Small intestine (tissue), 7 donors: ENCODE results near the gene ATP1A2. TPM values are rescaled to one million over a fixed set of nuclear protein-coding genes. Genes with fewer than 3 reads are reported as not detected.

ENCODE experiments used
- DNase-seq, 2 donors: peaks; one replicate each; pipeline versions ENCODE4 v3.0.0 to v3.0.0-alpha.2; 2013
- FAIRE-seq: peaks from 2 replicates; lab custom pipeline; 2012; peaks lifted over from hg19 to GRCh38; lab: Jason Lieb, UNC
- H3K27ac ChIP-seq, 3 donors: one replicate each; pipeline ENCODE4 v1.5.1; 2013; ENCODE audit warnings: low read length in 2 of 3, mild to moderate bottlenecking in 2 of 3, control low read depth in 1 of 3, inconsistent platforms in 1 of 3, low read depth in 1 of 3, moderate library complexity in 1 of 3
- H3K27me3 ChIP-seq, 3 donors: one replicate each; pipeline ENCODE4 v1.6.1; 2013; ENCODE audit warnings: low read length in 3 of 3, inconsistent platforms in 1 of 3; ENCODE audit not compliant: control insufficient read depth in 3 of 3, insufficient read depth in 3 of 3
- H3K36me3 ChIP-seq, 3 donors: one replicate each; pipeline ENCODE4 v1.6.1; 2013; ENCODE audit warnings: low read length in 3 of 3, inconsistent platforms in 1 of 3, low read depth in 1 of 3, mild to moderate bottlenecking in 1 of 3, moderate library complexity in 1 of 3; ENCODE audit not compliant: control insufficient read depth in 3 of 3, insufficient read depth in 2 of 3
- H3K4me1 ChIP-seq, 3 donors: one replicate each; pipeline ENCODE4 v1.6.1; 2013; ENCODE audit warnings: low read length in 2 of 3, inconsistent platforms in 1 of 3, low read depth in 1 of 3, mild to moderate bottlenecking in 1 of 3, moderate library complexity in 1 of 3; ENCODE audit not compliant: control insufficient read depth in 3 of 3, insufficient read depth in 2 of 3
- H3K4me3 ChIP-seq, 3 donors: one replicate each; pipeline ENCODE4 v1.5.1; 2013; ENCODE audit warnings: low read length in 3 of 3, control low read depth in 1 of 3, inconsistent platforms in 1 of 3, low read depth in 1 of 3, mild to moderate bottlenecking in 1 of 3, moderate library complexity in 1 of 3
- H3K9me3 ChIP-seq, 2 donors: one replicate each; pipeline ENCODE4 v1.6.1; 2013; ENCODE audit warnings: low read depth in 1 of 2, low read length in 1 of 2; ENCODE audit not compliant: control insufficient read depth in 2 of 2, insufficient read depth in 1 of 2
- WGBS, 3 donors: extraction: QIAGEN DNeasy Blood & Tissue Kit; methylation state at CpG; one replicate each; pipeline ENCODE4 v1.1.7; 2013; 5-methylcytosine and 5-hydroxymethylcytosine counted together
- polyA plus RNA-seq, 4 donors: library from polyadenylated mRNA; stranded (reverse) in 3 of 4; unstranded in 1 of 4; fragments of 200-250 nt in 3 of 4; fragments of 120-200 nt in 1 of 4; gene quantifications; one replicate each; pipeline versions ENCODE4 v1.2.1 to v1.2.3, GENCODE V29; 2013
- donor health status: healthy with polysubstance abuse.
- donor health status: control.
- donor health status: control.
- donor health status: Bipolar disorder and iron deficiency.
- donor health status: healthy.

The ATP1A2 gene
- polyA plus RNA-seq, 4 donors: 0.22 to 5.3 (median 1.2) TPM

- H3K27ac ChIP-seq: no peak overlapping the region
Observed at GRCh38 chr1:160075836-160076235, 39.7 kb upstream of the ATP1A2 start.

GRCh38 chr1:160076295-160076694 lies 39.3 kb upstream of the ATP1A2 start:
- H3K4me1 ChIP-seq: no peaks in the 10 kb centered on the region
- DNase-seq (no peak), FAIRE-seq (no peak)
- no peak overlapping the region for H3K27ac ChIP-seq
- no peaks in the 10 kb centered on the region for H3K36me3 ChIP-seq
- H3K9me3 ChIP-seq: no peaks in the 10 kb centered on the region
- peaks cover 0 to 33% (median 4%) of the 10 kb centered on the region in 3 donors for H3K27me3 ChIP-seq
- no peak overlapping the region for H3K4me3 ChIP-seq
- WGBS, 3 donors: 79 to 86% (median 81%) methylated on average over 3 of the region's 3 CpGs

More at GRCh38 chr1:160075836-160076235, 39.7 kb upstream of the ATP1A2 start:
- FAIRE-seq (no peak), DNase-seq (no peak)
- H3K4me1 ChIP-seq: peaks cover 0 to 2% (median 0%) of the 10 kb centered on the region in 3 donors
- WGBS, 3 donors: 67 to 71% (median 67%) methylated on average over 2 of the region's 2 CpGs
- peaks cover 0 to 31% (median 2%) of the 10 kb centered on the region in 3 donors for H3K27me3 ChIP-seq
- no peaks in the 10 kb centered on the region for H3K9me3 ChIP-seq
- H3K4me3 ChIP-seq: no peak overlapping the region
- H3K36me3 ChIP-seq: no peaks in the 10 kb centered on the region

GRCh38 chr1:160077486-160077885 lies 38.1 kb upstream of the ATP1A2 start:
- DNase-seq (no peak), FAIRE-seq (no peak)
- Histone ChIP-seq H3K9me3 (no peaks in the 10 kb centered on the region), H3K4me3 (no peak overlapping the region), H3K4me1 (no peaks in the 10 kb centered on the region), H3K27me3 (peaks cover 2 to 39% (median 6%) of the 10 kb centered on the region in 3 donors), H3K27ac (no peak overlapping the region), H3K36me3 (no peaks in the 10 kb centered on the region)

- 12 to 20% (median 16%) methylated on average over 8 of the region's 8 CpGs for WGBS, 3 donors
- Histone ChIP-seq H3K36me3 (no peaks in the 10 kb centered on the region), H3K9me3 (no peaks in the 10 kb centered on the region), H3K27me3 (peaks cover 2 to 47% (median 9%) of the 10 kb centered on the region in 3 donors), H3K4me3 (no peak overlapping the region), H3K27ac (no peak overlapping the region), H3K4me1 (no peaks in the 10 kb centered on the region)
- DNase-seq: peak; percentile 49 to 70
- FAIRE-seq: no peak
Observed at GRCh38 chr1:160078512-160079195, 36.9 kb upstream of the ATP1A2 start.

- Histone ChIP-seq H3K4me1 (no peaks in the 10 kb centered on the region), H3K4me3 (no peak overlapping the region), H3K27ac (no peak overlapping the region), H3K27me3 (peaks cover 2 to 52% (median 9%) of the 10 kb centered on the region in 3 donors), H3K36me3 (no peaks in the 10 kb centered on the region), H3K9me3 (no peaks in the 10 kb centered on the region)
- 62 to 73% (median 65%) methylated on average over 4 of the region's 4 CpGs for WGBS, 3 donors
- DNase-seq (no peak), FAIRE-seq (no peak)
Observed at GRCh38 chr1:160079448-160079847, 36.1 kb upstream of the ATP1A2 start.

- 40 to 53% (median 45%) methylated on average over 6 of the region's 6 CpGs for WGBS, 3 donors
- H3K9me3 ChIP-seq: no peaks in the 10 kb centered on the region
- FAIRE-seq (no peak), DNase-seq (no peak)
- no peaks in the 10 kb centered on the region for H3K36me3 ChIP-seq
- H3K27ac ChIP-seq: no peak overlapping the region
- peaks cover 2 to 52% (median 9%) of the 10 kb centered on the region in 3 donors for H3K27me3 ChIP-seq
- no peaks in the 10 kb centered on the region for H3K4me1 ChIP-seq
- no peak overlapping the region for H3K4me3 ChIP-seq
Observed at GRCh38 chr1:160080381-160081100, 35.0 kb upstream of the ATP1A2 start.

GRCh38 chr1:160081261-160081936 lies 34.2 kb upstream of the ATP1A2 start, which contains the start of gene KCNJ9:
Gene KCNJ9, plus strand, starts transcription at chr1:160081538. Its CDS starts 2,493 bp downstream, at chr1:160084031.
- no peaks in the 10 kb centered on the region for H3K9me3 ChIP-seq
- no peak within 1 kb of the TSS for H3K4me3 ChIP-seq
- FAIRE-seq (no peak), DNase-seq (no peak)
- H3K27me3 ChIP-seq: peaks cover 2 to 52% (median 9%) of the 10 kb centered on the region in 3 donors
- WGBS, 3 donors: 20 to 36% (median 34%) methylated on average over 13 to 14 of the region's 14 CpGs
- H3K27ac ChIP-seq: no peak within 1 kb of the TSS
- H3K4me1 ChIP-seq: no peaks in the 10 kb centered on the region
- H3K36me3 ChIP-seq: peaks cover 0 to 5% (median 0%) of the 10 kb centered on the region in 3 donors

GRCh38 chr1:160082487-160082886 lies 33.1 kb upstream of the ATP1A2 start:
- Histone ChIP-seq H3K9me3 (no peaks in the 10 kb centered on the region), H3K4me3 (no peak overlapping the region), H3K27me3 (peaks cover 2 to 52% (median 9%) of the 10 kb centered on the region in 3 donors), H3K27ac (no peak overlapping the region), H3K36me3 (peaks cover 0 to 9% (median 0%) of the 10 kb centered on the region in 3 donors), H3K4me1 (no peaks in the 10 kb centered on the region)
- no peak for DNase-seq
- WGBS, 3 donors: 37 to 73% (median 54%) methylated on average over 2 of the region's 2 CpGs
- no peak for FAIRE-seq
